Colonic mucosa (tissue), 4 donors: ENCODE measurements around the gene SLC5A3. TPM values are rescaled to one million over a fixed set of nuclear protein-coding genes. Genes with fewer than 3 reads are reported as not detected.

Experiments used
- DNase-seq: peaks from one replicate; pipeline ENCODE4 v3.0.0-alpha.2; 2020
- H3K27ac ChIP-seq: fragments of 200-600 bp; one replicate; pipeline ENCODE4 v1.8.0; 2021
- H3K27me3 ChIP-seq: fragments of 200-600 bp; one replicate; pipeline ENCODE4 v1.8.0; 2021
- H3K36me3 ChIP-seq: fragments of 200-600 bp; one replicate; pipeline ENCODE4 v1.8.0; 2021
- H3K4me1 ChIP-seq: fragments of 200-600 bp; one replicate; pipeline ENCODE4 v1.8.0; 2021; ENCODE audit warnings: mild to moderate bottlenecking
- H3K4me3 ChIP-seq: fragments of 200-600 bp; one replicate; pipeline ENCODE4 v1.8.0; 2021
- H3K9ac ChIP-seq, 2 donors: one replicate each; pipeline ENCODE4 v1.7.0; 2013; ENCODE audit warnings: control low read depth in 2 of 2, low read depth in 2 of 2, low read length in 2 of 2
- H3K9me3 ChIP-seq: fragments of 200-600 bp; one replicate; pipeline ENCODE4 v1.8.0; 2021
- intact Hi-C: fragments of 100-400 bp; cut with DNase I; formaldehyde crosslinking; loops from one replicate; pipeline ENCODE4 v1.14.1; 2022
- total RNA-seq, 2 donors: library from RNA; stranded (reverse); fragmentation: NEBNext Ultra II Directional in 1 of 2; extraction: Animal tissue kit (Norgen Biotek cat#: 25700) in 1 of 2; gene quantifications; one replicate each; pipeline ENCODE4 v1.2.1, GENCODE V29; 2021
- TF ChIP-seq, protein P1 (sequence below): fragments of 200-600 bp; IDR thresholded peaks from one replicate; pipeline ENCODE4 v1.8.0; 2022; ENCODE audit warnings: antibody characterized with exemption, mild to moderate bottlenecking
- donor health status: healthy.
- donor health status: DM: no; HTN: no; CAD: no.
- donor health status: DM: no; HTN: no; CAD: no.

The SLC5A3 gene
- total RNA-seq, 2 donors from 2014 or later, result 20.1 to 28.6 TPM

DNA sequence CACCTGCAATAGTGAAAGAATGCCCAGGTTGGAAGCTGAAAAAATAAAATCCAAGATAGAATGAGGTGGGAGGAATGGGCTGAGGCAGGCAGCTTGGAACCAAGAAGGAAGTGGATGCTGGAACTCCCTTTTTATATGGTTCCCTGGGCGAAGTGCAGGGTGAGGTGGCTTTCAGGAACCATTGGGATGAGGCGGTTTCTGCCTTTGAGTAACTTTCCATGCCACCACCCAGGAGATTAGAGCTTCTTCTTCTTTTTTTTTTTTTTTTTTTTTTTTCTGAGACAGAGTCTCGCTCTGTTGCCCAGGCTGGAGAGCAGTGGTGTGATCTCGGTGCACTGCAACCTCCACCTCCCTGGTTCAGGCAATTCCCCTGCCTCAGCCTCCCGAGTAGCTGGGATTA is 17.8 kb upstream of the SLC5A3 start:
- no peak overlapping the region for H3K4me3 ChIP-seq
- H3K4me1 ChIP-seq, result no peaks in the 10 kb centered on the region
- no peaks in the 10 kb centered on the region for H3K27me3 ChIP-seq
- intact Hi-C loops, result no loop called here
- no peaks in the 10 kb centered on the region for H3K9me3 ChIP-seq
- peak overlapping the region in 1 of 2 donors; percentile 47 for H3K9ac ChIP-seq
- H3K36me3 ChIP-seq, result no peaks in the 10 kb centered on the region
- TF ChIP-seq, protein P1, sequence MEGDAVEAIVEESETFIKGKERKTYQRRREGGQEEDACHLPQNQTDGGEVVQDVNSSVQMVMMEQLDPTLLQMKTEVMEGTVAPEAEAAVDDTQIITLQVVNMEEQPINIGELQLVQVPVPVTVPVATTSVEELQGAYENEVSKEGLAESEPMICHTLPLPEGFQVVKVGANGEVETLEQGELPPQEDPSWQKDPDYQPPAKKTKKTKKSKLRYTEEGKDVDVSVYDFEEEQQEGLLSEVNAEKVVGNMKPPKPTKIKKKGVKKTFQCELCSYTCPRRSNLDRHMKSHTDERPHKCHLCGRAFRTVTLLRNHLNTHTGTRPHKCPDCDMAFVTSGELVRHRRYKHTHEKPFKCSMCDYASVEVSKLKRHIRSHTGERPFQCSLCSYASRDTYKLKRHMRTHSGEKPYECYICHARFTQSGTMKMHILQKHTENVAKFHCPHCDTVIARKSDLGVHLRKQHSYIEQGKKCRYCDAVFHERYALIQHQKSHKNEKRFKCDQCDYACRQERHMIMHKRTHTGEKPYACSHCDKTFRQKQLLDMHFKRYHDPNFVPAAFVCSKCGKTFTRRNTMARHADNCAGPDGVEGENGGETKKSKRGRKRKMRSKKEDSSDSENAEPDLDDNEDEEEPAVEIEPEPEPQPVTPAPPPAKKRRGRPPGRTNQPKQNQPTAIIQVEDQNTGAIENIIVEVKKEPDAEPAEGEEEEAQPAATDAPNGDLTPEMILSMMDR, result no peak
- H3K27ac ChIP-seq, result peak overlapping the region; percentile 65
- peak; percentile 75 for DNase-seq

DNA sequence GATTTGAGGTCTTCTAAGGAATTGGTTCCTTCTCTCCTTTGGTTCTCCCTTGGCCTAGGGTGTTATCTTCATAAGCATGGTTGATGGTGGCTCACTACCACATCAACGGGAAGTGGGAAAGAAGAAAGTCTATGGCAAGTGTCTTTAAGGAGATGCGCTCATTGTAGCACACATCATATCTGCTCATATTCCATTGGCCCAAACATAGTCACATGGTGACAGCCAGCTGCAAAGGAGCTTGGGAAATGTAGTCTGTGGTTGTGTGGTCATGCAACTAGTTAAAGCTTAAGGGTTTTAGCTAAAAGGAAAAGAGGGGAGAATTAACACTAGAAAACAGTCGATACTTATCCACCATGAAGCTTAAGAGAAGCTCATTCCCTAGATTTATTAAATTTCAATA is 11.4 kb upstream of the SLC5A3 start:
- Histone ChIP-seq H3K4me3 (no peak overlapping the region), H3K27ac (no peak overlapping the region), H3K4me1 (no peaks in the 10 kb centered on the region), H3K36me3 (no peaks in the 10 kb centered on the region), H3K9ac (no peak overlapping the region), H3K9me3 (no peaks in the 10 kb centered on the region), H3K27me3 (no peaks in the 10 kb centered on the region)
- intact Hi-C loops, result no loop called here
- TF ChIP-seq, protein P1, result no peak
- DNase-seq, result no peak

DNA sequence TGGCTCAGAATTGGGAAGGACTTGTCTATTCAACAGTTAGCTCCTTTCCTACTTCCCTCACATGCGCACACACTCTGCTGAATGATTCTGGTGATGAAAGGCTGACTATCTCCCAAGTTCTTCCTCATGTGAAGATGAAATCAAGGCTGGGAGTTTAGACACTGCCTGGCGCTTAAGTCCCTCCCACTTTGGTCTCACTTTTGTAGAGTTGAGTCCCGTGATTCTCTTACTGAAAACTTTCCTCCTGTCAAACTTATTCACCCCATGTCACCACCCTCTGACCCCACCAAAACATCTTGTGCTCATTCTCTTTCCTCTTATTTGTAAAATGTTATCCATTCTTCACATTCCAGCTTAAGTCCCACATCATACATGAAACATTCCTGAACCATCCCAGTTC is 8.4 kb upstream of the SLC5A3 start:
- Histone ChIP-seq H3K9me3 (no peaks in the 10 kb centered on the region), H3K36me3 (no peaks in the 10 kb centered on the region), H3K4me3 (no peak overlapping the region), H3K27me3 (no peaks in the 10 kb centered on the region), H3K9ac (no peak overlapping the region), H3K27ac (no peak overlapping the region), H3K4me1 (no peaks in the 10 kb centered on the region)
- DNase-seq, result no peak
- TF ChIP-seq, protein P1, result no peak
- intact Hi-C loops, result no loop called here

DNA sequence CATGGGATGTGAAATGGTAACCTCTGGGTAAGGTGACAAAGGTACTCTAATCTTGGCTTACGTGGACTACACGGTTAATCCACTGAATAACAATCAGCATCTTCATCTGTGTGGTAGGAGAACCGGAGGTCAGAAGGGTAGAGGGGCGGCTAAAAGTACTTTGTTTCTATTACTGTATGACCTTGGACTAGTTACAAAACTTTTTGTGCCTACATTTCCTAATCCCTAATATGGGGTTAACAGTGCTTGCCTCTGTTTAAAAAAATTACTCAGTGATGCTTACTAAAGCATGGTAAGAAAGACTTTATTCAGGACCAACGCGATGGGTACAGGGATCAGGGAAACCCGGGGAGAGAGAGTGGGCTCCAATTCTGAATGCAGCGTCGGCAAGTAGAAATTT is 1.7 kb upstream of the SLC5A3 start:
- no peaks in the 10 kb centered on the region for H3K4me1 ChIP-seq
- H3K9ac ChIP-seq, result no peak overlapping the region
- TF ChIP-seq, protein P1, result no peak
- no peaks in the 10 kb centered on the region for H3K9me3 ChIP-seq
- H3K27ac ChIP-seq, result no peak overlapping the region
- H3K36me3 ChIP-seq, result no peaks in the 10 kb centered on the region
- H3K27me3 ChIP-seq, result no peaks in the 10 kb centered on the region
- intact Hi-C loops, result loop anchor here (10.0 kb wide), 1 partner anchor 127 kb away; no protein-coding TSS in a partner anchor
- no peak for DNase-seq
- H3K4me3 ChIP-seq, result no peak overlapping the region

DNA sequence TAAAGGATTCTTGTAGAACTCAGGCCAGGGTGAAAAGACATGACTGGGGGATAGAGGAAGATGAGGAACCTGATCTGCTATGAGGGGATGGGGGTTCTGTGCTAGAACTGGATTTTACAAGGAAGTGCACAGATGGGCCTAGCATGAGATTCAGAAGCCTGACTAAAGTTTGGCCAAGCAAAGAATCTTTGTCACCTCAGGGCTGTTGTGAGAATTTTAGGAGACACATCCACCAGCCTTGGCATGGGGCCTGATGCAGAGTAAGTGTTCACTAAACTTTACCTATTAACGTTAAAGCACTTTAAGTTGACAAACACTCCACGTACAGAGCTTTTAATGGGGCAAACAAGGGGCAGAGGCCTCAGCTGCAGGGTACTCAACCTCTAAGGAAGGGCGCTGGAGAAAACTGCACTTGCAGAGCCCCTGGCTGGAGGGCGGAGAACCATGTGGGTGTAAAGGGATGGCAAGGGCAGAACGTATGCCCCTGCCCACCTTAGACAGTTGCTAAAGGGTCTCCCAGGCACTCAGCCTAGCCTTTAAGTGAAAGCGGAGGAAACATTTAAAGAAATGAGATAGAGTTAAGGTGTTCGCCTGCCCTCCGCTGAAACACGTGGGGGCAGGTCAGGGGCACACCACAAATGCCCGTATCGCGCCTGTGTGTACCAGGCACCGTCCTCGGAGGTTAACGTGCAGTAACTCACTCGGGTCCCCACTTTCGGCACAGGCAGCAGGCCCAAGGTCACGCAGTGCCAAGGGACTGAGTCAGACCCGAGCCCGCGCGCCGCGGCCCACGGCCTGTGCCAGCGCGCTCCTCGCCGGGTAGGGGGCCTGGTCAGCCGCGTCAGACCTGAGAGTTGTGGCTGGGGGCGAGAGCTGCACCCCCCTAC is 990 bp upstream of the SLC5A3 start:
- H3K9ac ChIP-seq, result peak overlapping the region; percentile 61 to 82
- H3K27ac ChIP-seq, result peak overlapping the region; percentile 62
- no peaks in the 10 kb centered on the region for H3K9me3 ChIP-seq
- no peak for DNase-seq
- no peaks in the 10 kb centered on the region for H3K4me1 ChIP-seq
- intact Hi-C loops, result loop anchor here (10.0 kb wide), 1 partner anchor 128 kb away; no protein-coding TSS in a partner anchor
- TF ChIP-seq, protein P1, result no peak
- no peaks in the 10 kb centered on the region for H3K36me3 ChIP-seq
- H3K27me3 ChIP-seq, result no peaks in the 10 kb centered on the region
- H3K4me3 ChIP-seq, result peak overlapping the region; percentile 55
